HepG2 (cell line): Measurements from ENCODE around the gene ZNF221. TPM values are rescaled to one million over a fixed set of nuclear protein-coding genes. Genes with fewer than 3 reads are reported as not detected.

Experiments used
- AGO1 ChIP-seq: fragments of 200-400 bp; formaldehyde crosslinking; IDR thresholded peaks from 2 replicates; pipeline ENCODE4 v1.6.1; 2017; ENCODE audit warnings: mild to moderate bottlenecking, low read depth, low read length, moderate library complexity; ENCODE audit not compliant: poor library complexity, severe bottlenecking
- E2F2 ChIP-seq: sonication (generic); formaldehyde crosslinking; IDR thresholded peaks from 2 replicates; pipeline ENCODE4 v1.4.0; 2020; ENCODE audit warnings: missing genetic modification reagents, borderline replicate concordance
- JDP2 ChIP-seq: sonication (generic); formaldehyde crosslinking; IDR thresholded peaks from 2 replicates; pipeline ENCODE4 v1.8.1; 2022; ENCODE audit warnings: missing genetic modification reagents, borderline replicate concordance
- MIER2 ChIP-seq: IDR thresholded peaks from 2 replicates; pipeline ENCODE4 v1.6.1; 2016; ENCODE audit warnings: missing biosample characterization, missing genetic modification reagents
- MNT ChIP-seq: fragments of 450-650 bp; IDR thresholded peaks from 2 replicates; pipeline ENCODE4 v1.6.1; 2016
- PHF21A ChIP-seq: sonication (generic); formaldehyde crosslinking; IDR thresholded peaks from 2 replicates; pipeline ENCODE4 v1.5.0; 2020; ENCODE audit warnings: mild to moderate bottlenecking, missing genetic modification reagents
- PITX1 ChIP-seq: sonication (generic); formaldehyde crosslinking; IDR thresholded peaks from 2 replicates; pipeline ENCODE4 v1.5.1; 2020; ENCODE audit warnings: mild to moderate bottlenecking, missing genetic modification reagents
- REXO4 ChIP-seq: sonication (generic); formaldehyde crosslinking; IDR thresholded peaks from 2 replicates; pipeline ENCODE4 v1.8.0; 2022; ENCODE audit warnings: missing genetic modification reagents, mild to moderate bottlenecking, borderline replicate concordance
- SNAI1 ChIP-seq: sonication (generic); formaldehyde crosslinking; IDR thresholded peaks from 2 replicates; pipeline ENCODE4 v1.5.0; 2020; ENCODE audit warnings: mild to moderate bottlenecking, missing genetic modification reagents, borderline replicate concordance
- TBX2 ChIP-seq: sonication (generic); formaldehyde crosslinking; IDR thresholded peaks from 2 replicates; pipeline ENCODE4 v1.5.0; 2020; ENCODE audit warnings: missing genetic modification reagents, mild to moderate bottlenecking, borderline replicate concordance
- ZBTB20 ChIP-seq: sonication (generic); formaldehyde crosslinking; IDR thresholded peaks from 2 replicates; pipeline ENCODE4 v1.8.1; 2023; ENCODE audit warnings: missing genetic modification reagents, low read depth, mild to moderate bottlenecking, borderline replicate concordance
- ZMYM3 ChIP-seq: sonication (generic); formaldehyde crosslinking; IDR thresholded peaks from 2 replicates; pipeline ENCODE4 v1.5.1; 2020; ENCODE audit warnings: mild to moderate bottlenecking, missing genetic modification reagents
- ZNF441 ChIP-seq: sonication (generic); formaldehyde crosslinking; IDR thresholded peaks from 2 replicates; pipeline ENCODE4 v1.7.0; 2021; ENCODE audit warnings: missing genetic modification reagents, borderline replicate concordance
- ZNF460 ChIP-seq: sonication (generic); formaldehyde crosslinking; IDR thresholded peaks from 2 replicates; pipeline ENCODE4 v1.5.1; 2020; ENCODE audit warnings: missing genetic modification reagents, mild to moderate bottlenecking, borderline replicate concordance
- ZNF513 ChIP-seq: sonication (generic); formaldehyde crosslinking; conservative IDR thresholded peaks from 2 replicates; pipeline ENCODE4 v1.5.0; 2020; ENCODE audit warnings: missing genetic modification reagents
- ZNF572 ChIP-seq: sonication (generic); formaldehyde crosslinking; IDR thresholded peaks from 2 replicates; pipeline ENCODE4 v1.5.1; 2020; ENCODE audit warnings: mild to moderate bottlenecking, missing genetic modification reagents
- ZNF747 ChIP-seq: sonication (generic); formaldehyde crosslinking; IDR thresholded peaks from 2 replicates; pipeline ENCODE4 v1.8.1; 2023; ENCODE audit warnings: missing genetic modification reagents, mild to moderate bottlenecking, borderline replicate concordance
- ZNF775 ChIP-seq: sonication (generic); formaldehyde crosslinking; IDR thresholded peaks from 2 replicates; pipeline ENCODE4 v1.4.0; 2020; ENCODE audit warnings: missing genetic modification reagents, mild to moderate bottlenecking, moderate library complexity, borderline replicate concordance
- ZNF800 ChIP-seq: sonication (generic); formaldehyde crosslinking; IDR thresholded peaks from 2 replicates; pipeline ENCODE4 v1.4.0; 2020; ENCODE audit warnings: missing genetic modification reagents
- polyA plus RNA-seq, 8 experiments: library from polyadenylated mRNA; depleted of rRNA in 3 of 8; stranded (reverse) in 7 of 8; unstranded in 1 of 8; fragments of >200 nt; fragmentation: Illumina TruSeq in 4 of 8; extraction: Trizol in 4 of 8; gene quantifications; 2 replicates each; pipeline versions ENCODE4 v1.2.1 to v1.2.3, GENCODE V29; 2011 to 2016; ENCODE audit warnings: low read depth in 4 of 8, missing spikeins in 1 of 8, mixed read lengths in 1 of 8; ENCODE audit not compliant: insufficient read depth in 1 of 8
- total RNA-seq, 5 experiments: library from RNA; depleted of rRNA; stranded (reverse); fragments of >200 nt; fragmentation: Illumina TruSeq; extraction: Trizol; gene quantifications; 2 replicates each; pipeline ENCODE4 v1.2.3, GENCODE V29; 2016; ENCODE audit warnings: low read depth in 1 of 5
- TF ChIP-seq, protein P1 (sequence below): sonication (generic); formaldehyde crosslinking; conservative IDR thresholded peaks from 2 replicates; pipeline ENCODE4 v1.8.0; 2022; ENCODE audit warnings: mild to moderate bottlenecking, moderate library complexity, missing genetic modification reagents

Gene ZNF221
- total and polyA plus RNA-seq, 2 of the 13 experiments (the other 11 are each of a cell fraction or from before 2014, with no cell fraction given) = 0.48 to 3.4 TPM

GRCh38 chr19:43934985-43935708 lies 15.9 kb upstream of the ZNF221 start, which contains the start of gene ZNF45 (continued):
- 0 out of 2 replicates have a peak, but pooled peaks have one; percentile 12 for TF ChIP-seq ZNF513 (CRISPR knock-in tag)
- TF ChIP-seq, protein P1, sequence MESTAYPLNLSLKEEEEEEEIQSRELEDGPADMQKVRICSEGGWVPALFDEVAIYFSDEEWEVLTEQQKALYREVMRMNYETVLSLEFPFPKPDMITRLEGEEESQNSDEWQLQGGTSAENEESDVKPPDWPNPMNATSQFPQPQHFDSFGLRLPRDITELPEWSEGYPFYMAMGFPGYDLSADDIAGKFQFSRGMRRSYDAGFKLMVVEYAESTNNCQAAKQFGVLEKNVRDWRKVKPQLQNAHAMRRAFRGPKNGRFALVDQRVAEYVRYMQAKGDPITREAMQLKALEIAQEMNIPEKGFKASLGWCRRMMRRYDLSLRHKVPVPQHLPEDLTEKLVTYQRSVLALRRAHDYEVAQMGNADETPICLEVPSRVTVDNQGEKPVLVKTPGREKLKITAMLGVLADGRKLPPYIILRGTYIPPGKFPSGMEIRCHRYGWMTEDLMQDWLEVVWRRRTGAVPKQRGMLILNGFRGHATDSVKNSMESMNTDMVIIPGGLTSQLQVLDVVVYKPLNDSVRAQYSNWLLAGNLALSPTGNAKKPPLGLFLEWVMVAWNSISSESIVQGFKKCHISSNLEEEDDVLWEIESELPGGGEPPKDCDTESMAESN (CRISPR knock-in tag) = 0 out of 2 replicates have a peak, but pooled peaks have one; percentile 42
- TF ChIP-seq MNT = no peak
- TF ChIP-seq ZNF775 (CRISPR knock-in tag) = no peak
- TF ChIP-seq ZNF747 (CRISPR knock-in tag) = no peak
- TF ChIP-seq ZNF460 (CRISPR knock-in tag) = no peak
- no peak for TF ChIP-seq JDP2 (CRISPR knock-in tag)
- TF ChIP-seq MIER2 (CRISPR knock-in tag) = no peak
- no peak for TF ChIP-seq SNAI1
- TF ChIP-seq REXO4 (CRISPR knock-in tag) = no peak
- peak; percentile 43 for TF ChIP-seq AGO1
- peak; percentile 71; the same call in 1 of the 2 replicates for TF ChIP-seq ZNF800 (CRISPR knock-in tag)
- no peak for TF ChIP-seq E2F2
- TF ChIP-seq ZBTB20 (CRISPR knock-in tag) = 0 out of 2 replicates have a peak, but pooled peaks have one; percentile 26
- peak; percentile 61 for TF ChIP-seq TBX2 (CRISPR knock-in tag)
- peak; percentile 29; the same call in 1 of the 2 replicates for TF ChIP-seq ZMYM3 (CRISPR knock-in tag)
- TF ChIP-seq ZNF441 = 0 out of 2 replicates have a peak, but pooled peaks have one; percentile 67
- TF ChIP-seq PITX1 (CRISPR knock-in tag) = peak; percentile 67; the same call in 1 of the 2 replicates
- peak; percentile 84 for TF ChIP-seq PHF21A (CRISPR knock-in tag)
- TF ChIP-seq ZNF572 (CRISPR knock-in tag) = no peak
